GM18520 (cell line): Measurements from ENCODE around the gene ACTR1B.
"Not testable (repeated sequence)": the region's sequence is repeated elsewhere in the genome, so short reads cannot be mapped to it uniquely, and the experiment has no call there.

Source experiments
- ATAC-seq: cut with Tn5 transposase; IDR thresholded peaks from one replicate; pipeline ENCODE4 v1.9.1; 2021; ENCODE audit not compliant: unreplicated experiment

ACTR1B gene

DNA sequence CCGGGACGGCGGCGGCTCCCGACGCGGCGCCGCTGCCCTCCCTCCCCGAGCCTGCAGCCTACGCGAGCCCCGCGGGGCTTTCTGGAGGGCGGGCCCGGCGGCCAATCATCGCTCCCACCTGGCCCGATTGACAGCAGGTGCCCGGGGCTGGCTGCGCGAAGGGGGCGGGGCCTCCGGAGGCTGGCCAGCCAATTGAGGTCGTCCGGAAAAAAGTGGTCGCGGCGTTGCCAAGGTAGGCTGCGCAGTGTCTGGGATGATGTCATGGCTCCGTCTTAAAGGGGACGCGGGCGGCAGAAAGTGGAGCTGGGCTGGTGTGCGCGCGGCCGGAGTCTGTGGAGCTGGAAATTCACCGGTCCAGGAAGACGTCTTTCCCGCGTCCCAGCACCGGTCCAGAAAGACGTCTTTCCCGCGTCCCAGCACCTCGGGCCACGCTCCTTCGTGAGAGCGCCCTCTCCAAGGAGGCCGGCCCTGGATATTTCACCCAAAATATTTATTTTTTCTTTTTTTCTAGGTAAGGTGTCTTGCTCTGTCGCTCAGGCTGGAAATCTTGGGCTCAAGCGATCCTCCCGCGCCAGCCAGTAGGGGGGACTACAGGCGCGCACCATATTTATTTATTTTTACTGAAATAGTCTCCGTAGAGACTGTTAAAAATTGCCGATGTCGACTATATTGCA, at the start of gene ACTR1B:
Gene ACTR1B, minus strand, starts transcription at position 83 of the 674 bp plus-strand sequence. CDS start 154 bp downstream, outside the sequence.
- peak; percentile 87 for ATAC-seq

DNA sequence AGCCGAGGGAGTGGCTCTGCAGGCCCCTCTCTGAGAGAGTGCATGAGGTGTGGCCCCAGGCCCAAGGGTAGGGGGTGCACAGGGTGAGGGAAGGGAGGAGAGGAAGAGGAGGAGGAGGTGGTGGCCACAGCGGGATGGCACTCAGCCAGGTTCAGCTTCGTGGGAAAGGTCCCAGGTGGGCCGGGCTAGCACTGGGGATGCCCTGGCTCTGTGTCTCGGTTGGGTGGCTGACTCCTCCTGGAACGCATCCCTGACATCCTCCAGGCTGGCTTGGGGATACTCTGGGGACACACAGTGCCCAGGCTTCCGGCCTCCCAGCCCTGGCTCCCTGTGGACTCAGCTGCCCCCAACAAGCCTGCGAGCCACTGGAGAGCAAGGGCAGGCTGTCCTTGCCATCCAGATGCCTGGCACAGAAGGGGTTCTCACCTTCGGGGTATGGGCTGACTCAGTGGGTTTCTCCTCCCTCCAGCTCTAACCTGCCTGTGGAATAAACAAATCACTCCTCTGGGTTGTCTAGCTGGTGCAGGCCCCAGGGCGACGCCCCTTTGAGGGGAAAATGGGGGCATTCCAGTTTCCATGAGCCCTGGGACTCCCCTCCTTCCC, 49.0 kb upstream of the ACTR1B start:
- no peak for ATAC-seq

DNA sequence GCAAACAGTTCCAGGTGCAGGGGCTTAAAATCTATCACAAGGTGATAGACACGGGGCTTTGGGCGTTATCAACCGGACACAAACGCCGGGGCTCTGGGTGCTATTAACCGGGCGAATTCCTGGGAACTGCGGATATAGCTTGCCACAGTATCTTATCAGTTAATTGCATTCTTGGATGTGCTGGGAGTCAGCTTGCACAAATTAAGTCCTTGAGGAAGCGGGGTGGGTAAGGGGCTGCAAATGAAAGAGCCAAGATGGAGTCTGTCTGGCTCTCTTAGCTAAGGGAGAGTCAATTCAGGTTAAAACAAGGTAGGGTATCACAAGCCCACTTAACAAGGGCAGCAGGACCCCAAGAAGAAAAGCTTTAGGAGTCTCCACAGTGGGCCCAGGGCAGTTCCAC, 48.3 kb upstream of the ACTR1B start:
- ATAC-seq = not testable (repeated sequence)

DNA sequence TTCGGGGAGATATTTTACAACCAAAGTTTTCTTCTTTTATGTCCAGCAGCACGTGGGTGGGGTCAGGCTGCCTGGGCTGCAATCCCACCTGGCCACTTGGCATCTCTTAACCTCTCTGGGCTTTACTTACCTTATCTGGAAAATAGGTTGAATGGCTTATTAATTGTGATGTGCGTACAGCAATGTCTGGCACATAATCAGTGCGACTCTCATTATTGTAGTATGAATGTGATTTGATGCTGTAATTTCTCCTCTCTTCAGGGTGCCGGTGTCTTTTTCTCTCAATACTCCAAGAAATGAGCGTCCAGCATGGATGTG, 47.5 kb upstream of the ACTR1B start:
- ATAC-seq = no peak

DNA sequence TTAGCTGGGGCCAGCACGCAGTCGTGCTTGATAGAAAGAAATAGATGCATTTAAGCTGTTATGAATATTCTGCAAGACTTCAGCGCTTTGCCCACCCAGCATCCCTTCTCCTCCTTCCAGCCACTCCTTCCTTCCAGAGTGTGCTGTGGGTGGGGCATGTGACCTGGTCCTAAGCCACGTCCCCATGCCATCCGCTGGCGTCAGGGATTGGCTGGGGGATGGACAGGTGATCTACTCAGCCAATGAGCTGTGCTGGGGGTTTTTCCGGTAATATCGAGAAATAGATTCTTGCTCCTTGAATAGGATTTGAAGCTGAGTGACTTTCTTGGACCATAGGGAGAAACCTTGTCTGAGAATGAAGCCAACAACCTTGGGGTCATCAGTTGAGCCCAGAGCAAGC, 44.8 kb upstream of the ACTR1B start:
- no peak for ATAC-seq

DNA sequence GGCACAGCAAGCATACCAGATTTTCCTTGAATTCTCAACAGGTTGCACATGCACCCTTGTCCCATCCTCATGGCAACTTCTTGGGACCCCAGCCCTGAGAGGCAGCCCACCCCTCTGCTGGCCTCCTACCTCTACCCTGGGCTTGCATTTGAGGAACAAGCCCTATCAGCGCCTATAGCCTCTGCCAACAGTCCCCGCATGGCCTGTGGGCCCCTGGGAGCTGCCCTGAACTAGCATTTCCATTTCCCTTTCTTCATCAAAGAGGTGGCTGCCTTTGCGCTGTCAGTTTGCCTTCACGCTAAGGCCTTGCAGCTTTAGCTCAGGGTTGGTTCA, 44.2 kb upstream of the ACTR1B start:
- no peak for ATAC-seq

DNA sequence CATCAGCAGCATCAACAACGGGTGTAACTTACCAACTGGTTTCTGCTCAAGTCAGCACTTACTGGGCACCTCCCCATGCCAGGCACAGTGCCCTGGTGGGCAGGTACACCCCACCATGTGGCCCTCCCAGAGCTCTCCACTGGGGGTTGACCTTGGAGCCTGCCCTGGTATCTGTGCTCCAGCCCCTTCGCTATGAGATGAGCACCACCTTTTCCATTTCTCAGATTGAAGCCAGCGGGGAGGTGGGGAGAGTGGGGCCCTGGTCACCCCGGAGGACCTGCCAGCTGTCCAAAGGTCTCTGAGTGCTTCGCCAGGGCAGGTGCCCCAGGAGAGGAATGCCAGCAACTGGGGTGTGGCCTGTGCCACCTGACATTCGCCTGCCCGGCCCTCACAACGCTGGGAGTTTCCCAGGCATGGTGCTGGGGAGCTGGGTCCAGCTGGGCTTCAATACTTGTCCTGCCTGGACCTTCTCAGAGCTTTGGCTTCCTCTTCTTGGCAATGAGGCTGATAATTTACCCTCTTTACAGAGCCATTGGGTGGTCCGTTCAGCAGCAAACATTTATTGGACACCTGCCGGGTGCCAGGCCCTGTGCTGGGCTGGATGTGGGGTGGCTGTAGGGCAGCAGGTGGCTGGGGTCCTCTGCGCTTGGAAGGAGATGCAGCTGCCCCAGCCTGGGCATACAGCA, 43.7 kb upstream of the ACTR1B start:
- ATAC-seq = no peak

DNA sequence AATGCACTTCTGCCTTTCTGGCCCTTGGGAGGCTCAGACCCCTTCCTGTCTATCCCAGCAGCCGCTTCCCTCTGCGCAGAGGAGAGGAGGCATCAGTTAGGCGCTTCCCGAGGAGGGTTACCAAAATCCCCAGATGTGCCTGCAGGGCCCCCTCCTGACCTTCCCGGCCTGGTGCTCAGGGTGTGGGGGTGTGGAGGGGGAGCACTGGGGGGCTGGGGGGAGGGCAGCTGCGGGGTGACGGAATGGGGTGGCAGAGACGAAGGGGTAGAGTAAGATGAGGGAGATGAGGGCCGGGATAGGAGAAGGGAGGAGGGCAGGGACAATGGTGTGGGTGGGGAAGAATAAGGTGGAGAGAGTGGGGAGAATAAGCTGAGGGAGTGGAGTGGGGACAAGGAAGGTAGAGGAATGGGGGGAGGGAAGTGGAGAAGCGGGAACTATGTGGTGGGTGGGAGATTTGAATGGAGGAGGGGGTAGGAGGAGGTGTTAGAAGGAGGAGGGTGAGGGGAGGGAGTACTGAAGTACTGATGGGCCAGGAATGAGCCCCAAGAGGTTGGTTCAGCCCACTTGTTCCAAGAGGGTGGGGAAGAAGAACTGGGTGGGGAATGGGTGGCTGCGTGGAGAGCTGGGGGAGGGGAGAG, 43.0 kb upstream of the ACTR1B start:
- ATAC-seq = no peak

DNA sequence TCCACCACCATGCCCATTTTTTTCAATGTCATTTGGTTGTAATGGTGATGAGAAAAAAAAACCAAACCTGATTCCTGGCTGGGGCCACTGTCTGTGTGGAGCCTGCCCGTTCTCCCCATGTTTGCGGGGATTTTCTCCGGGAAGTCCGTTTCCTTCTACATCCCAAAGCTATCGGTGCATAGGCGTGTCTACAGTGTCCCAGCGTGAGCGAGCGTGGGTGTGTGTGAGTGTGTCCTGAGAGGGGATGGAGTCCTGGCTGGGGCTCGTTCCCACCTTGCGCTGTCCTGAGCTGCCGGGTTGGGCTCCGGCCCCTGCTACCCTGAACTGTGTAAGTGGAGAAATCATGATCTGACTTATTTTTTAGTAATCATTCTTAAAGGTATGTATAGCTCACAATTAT, 42.3 kb upstream of the ACTR1B start:
- no peak for ATAC-seq

DNA sequence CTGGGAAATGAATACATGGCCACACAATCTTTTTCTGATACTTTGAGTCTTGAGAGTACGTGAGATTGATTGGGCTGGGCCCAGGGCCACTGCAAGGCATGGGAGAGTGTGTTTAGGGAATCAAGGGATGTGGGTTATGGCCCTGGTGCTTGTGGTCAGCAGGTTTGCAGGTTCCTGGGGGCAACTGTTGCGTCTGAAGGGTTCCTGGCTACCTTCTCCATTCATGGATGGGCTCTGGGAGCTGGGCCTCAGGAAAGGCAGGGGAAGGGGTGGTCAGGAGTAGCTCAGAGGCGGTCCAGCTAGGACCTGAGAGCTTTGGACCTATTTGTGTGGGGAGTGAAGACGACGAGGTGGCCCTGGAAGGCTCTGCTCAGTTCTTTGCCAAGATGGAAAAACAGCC, 41.1 kb upstream of the ACTR1B start:
- no peak for ATAC-seq

DNA sequence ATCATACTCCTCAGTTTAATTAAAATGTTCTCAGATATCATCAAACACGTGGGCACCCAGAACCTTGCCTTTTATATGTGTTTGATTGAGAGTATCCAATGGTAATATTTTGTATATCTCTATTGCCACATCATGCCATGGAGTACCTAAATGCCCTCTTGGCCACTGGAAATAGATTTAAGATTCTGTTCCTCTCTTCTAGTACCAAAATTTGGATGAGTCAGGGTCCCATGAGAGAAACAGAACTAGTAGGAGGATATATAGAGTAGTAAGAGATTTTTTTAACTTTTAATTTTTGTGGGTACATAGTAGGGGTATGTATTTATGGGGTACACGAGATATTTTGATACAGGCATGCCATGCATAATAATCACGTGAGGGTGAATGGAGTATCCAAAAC, 39.9 kb upstream of the ACTR1B start:
- ATAC-seq = no peak

DNA sequence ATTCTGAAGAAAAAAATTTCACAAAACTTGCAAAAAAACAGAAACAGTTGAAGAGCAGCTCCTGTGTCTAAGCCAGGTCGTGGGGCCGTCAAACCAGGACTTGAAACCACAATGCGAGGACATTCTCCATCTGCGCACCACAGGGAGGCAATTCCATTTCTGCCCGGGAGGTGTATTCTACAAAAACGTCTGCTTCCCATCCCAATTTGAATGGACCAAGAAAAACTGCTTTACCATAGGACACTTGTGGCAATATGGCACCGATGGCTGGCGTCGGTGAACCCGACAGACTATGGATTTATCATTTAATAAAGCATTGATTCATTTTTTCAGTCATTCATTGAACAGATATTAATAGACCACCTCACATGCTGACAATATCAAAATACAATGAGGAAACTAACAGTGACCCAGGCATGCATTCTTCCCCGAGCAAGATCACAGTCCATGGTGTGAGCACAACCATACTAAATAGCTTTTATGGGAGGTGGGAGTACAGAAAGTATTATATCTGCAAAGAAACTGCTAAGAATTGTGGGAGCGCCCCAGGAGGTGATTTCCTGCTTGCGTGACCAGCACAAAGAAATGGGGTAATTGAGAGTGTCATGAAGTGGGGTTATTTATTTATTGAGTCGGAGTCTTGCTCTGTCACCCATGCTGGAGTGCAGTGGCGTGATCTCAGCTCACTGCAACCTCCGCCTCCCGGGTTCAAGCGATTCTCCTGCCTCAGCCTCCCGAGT, 39.1 kb upstream of the ACTR1B start:
- no peak for ATAC-seq

DNA sequence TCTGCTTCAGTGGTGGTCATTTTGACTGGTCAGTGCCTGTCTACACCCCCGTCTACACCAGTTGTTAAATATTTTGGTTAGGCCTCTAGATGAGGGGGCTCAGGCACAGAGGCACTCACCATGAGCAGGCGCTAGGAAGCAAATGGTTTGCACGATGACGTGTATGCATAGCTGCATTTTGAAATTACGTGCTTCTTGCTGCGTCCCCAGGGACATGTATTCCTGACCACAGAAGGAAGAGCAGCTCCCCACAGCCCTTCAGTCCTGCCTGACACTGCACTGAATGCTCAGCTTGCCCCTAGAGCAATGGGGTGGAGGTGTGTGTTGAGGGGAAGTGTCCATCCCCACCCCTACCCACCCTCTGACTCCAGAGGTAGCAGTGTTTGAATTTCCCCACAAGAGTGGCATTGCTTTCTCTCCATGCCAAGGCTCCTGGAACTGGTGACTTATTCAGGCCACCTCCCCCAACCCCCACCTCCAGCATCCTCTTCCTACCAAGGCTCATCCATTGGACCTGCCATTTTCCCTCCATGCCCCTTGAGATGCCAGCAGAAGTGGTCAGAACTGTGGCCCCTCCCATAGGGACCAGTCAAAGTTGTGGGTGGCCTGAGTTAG, 38.1 kb upstream of the ACTR1B start:
- no peak for ATAC-seq

DNA sequence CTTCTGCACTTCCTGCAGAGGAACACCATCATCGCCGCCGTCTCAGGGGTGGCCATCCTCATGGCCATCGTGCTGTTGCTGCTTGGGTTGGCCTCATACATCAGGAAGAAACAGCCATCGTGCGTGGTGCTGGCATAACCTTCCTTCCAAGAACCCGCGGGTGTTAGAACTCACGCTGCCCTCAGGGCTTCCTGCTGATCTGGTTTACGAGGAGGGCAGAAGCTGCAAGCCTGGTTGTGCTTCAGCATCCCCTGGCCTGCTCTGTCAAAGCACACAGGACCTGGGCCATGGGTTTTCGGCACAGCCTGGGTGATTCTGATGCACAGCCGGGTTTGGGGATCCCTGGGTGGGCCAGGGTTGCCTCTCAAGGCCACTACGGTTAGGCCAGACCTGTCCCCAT, 37.3 kb upstream of the ACTR1B start:
- ATAC-seq = no peak

DNA sequence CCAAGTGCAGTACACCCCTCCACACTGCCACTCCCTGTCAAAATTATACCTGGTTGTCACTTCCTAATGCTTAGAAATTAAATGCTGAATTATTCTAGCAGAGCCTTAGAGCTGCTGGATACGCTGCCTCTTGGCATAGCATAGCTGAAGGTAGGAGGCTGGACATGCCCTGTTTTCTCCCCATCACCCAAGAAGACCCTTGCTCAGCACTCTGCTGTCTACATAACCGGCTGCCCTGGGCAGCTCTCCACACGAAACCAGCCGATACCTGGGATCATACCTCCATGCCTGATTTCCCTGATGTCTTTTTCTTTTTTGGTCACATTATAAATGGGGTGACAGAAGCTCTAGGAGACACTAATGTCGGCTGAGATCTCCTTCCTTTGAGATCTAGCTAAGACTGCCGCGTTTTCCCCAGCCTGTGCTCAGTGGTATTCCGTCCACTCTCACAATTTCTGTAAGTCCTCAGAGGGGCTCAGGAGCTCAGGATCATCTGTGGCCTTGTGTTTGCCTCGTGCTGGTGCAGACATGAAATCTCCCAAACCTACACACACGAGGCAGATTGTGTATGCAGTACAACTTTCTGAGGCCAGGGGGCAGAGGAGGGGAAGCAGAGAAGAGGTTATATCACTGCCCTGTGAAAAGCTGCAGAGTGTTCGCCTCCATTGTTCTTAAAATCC, 36.1 kb upstream of the ACTR1B start:
- ATAC-seq = no peak

DNA sequence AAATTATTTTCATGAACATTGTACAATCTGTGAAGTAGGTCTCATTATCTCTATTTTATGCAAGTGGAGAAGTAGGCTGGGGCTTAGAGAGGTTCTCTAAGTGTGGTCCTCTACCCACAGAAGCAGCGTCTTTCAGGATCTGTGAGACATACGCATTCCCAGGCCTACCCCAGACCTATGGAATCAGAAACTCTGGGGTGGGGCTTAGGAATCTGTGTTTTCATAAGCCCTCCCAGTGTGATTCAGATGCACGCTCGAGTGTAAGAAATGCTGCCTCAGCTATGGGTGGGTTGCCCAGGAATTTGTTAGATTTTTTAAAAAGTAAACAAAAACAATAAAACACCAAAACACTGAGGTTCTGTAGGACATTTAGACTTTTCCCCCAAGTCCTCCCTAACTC, 34.7 kb upstream of the ACTR1B start:
- ATAC-seq = no peak

DNA sequence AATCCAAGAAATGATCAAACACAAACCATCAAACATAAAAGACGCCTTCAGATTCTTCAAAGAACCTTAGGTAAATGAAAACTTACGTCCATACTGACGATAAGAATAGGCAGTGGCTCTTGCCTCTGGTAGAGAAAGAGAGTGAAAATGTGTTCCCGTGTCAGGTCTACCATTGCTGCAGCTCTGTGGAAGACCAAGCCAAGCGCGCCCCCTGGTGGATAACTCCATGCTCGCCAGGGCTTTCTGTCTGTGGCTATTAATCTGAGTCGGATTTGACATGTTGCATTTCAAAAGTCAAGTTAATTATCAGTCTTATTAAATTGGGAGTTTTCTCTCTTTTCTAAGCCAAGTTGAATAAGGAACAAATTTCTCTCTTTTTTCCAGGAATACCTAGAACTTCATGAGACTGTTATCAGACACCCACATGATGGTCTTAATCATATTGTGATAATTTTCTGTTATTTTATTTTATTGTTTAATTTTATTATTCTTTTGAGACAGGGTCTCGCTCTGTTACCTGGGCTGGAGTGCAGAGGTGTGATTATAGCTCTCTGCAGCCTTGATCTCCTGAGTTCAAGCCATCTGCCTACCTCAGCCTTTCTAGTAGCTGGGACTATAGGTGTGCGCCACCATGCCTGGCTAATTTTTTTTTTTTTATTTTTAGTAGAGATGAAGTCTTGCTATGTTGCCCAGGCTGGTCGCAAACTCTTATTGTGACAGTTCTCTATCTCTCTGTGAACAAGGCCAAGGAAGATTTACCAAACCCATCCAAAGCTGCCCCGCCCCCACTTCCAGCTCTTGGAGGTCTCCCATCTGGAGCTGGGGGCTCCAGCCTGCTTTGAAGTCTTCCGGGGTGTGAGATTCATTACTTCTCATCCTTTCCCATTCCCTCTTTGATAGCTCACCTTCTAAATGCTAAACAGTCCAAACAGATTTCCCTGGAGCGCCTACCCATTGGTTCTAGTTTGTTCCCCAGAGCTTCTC, 33.7 kb upstream of the ACTR1B start:
- ATAC-seq = peak; percentile 60

DNA sequence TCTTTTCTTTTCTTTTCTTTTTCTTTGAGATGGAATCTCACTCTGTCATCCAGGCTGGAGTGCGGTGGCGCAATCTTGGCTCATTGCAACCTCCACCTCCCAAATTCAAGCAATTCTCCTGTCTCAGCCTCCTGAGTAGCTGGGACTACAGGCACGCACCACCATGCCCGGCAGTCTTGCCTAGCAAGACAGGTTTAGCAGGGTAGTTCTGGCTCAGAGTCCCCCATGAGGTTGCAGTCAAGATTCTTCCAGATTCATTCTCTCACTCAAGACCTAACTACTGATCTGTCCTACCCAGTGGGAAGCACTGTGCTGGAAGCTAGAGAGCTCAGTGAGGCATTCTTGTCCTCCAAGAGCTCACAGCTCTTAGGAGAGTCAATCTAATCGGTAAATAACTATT, 31.9 kb upstream of the ACTR1B start:
- no peak for ATAC-seq

DNA sequence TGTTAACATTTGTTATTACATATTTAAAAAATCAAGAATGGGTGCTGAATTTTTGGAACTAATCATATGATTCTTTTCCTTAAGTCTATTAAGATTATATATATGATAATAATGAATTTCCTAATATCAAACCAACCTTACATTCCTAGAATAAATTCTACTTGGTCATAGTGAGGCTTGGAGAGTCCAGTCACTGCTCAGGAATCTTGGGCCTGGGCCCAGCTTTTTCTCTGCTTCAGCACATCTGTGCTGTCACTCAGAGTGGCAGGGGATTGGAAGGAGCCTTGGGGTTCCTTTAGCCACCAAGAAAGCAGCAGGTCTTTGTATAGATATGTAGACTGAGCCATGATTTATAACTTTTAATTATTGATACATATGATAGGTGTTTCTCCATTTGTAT, 29.6 kb upstream of the ACTR1B start:
- ATAC-seq = no peak
